Cardiac muscle cell (in vitro differentiated cells and primary cell): ENCODE data around the gene GFAP. TPM values are rescaled to one million over a fixed set of nuclear protein-coding genes. Genes with fewer than 3 reads are reported as not detected.

ENCODE experiments used
- DNase-seq, 2 donors: peaks; one replicate each; pipeline versions ENCODE4 v3.0.0 to v3.0.0-alpha.2; 2010 to 2017; ENCODE audit warnings: low read depth in 1 of 2, low spot score in 1 of 2
- H3K27ac ChIP-seq: fragments of 200-600 bp; sonication (generic); 2 replicates; pipeline ENCODE4 v1.5.1; 2016
- H3K27me3 ChIP-seq: fragments of 200-600 bp; sonication (generic); 2 replicates; pipeline ENCODE4 v1.6.0; 2016; ENCODE audit warnings: control low read depth
- H3K36me3 ChIP-seq: fragments of 200-600 bp; sonication (generic); 2 replicates; pipeline ENCODE4 v1.5.1; 2016; ENCODE audit warnings: control low read depth
- H3K4me1 ChIP-seq: fragments of 200-600 bp; sonication (generic); 2 replicates; pipeline ENCODE4 v1.8.1; 2017; ENCODE audit warnings: low read depth, mild to moderate bottlenecking, mixed run types
- H3K4me3 ChIP-seq: fragments of 200-600 bp; sonication (generic); 2 replicates; pipeline ENCODE4 v1.5.1; 2016; ENCODE audit warnings: mild to moderate bottlenecking
- H3K9me3 ChIP-seq: fragments of 200-600 bp; sonication (generic); 2 replicates; pipeline ENCODE4 v1.5.1; 2017; ENCODE audit warnings: low read depth, mild to moderate bottlenecking, control low read depth
- polyA plus RNA-seq: library from polyadenylated mRNA; unstranded; fragments of >200 nt; fragmentation: Nextera tagmentation; extraction: Ambion mirVana; gene quantifications from 2 replicates; pipeline ENCODE4 v1.2.1, GENCODE V29; 2016
- total RNA-seq: library from RNA; depleted of rRNA; stranded (reverse); fragments of >200 nt; gene quantifications from 2 replicates; pipeline ENCODE4 v1.2.3, GENCODE V29; 2016
- TF ChIP-seq, protein P1 (sequence below): IDR thresholded peaks from 2 replicates; pipeline ENCODE4 v1.5.1; 2012; ENCODE audit warnings: low read depth, mild to moderate bottlenecking, low read length

Gene GFAP
- total and polyA plus RNA-seq, 2 experiments from 2014 or later: 3.5 to 7.0 TPM

DNA sequence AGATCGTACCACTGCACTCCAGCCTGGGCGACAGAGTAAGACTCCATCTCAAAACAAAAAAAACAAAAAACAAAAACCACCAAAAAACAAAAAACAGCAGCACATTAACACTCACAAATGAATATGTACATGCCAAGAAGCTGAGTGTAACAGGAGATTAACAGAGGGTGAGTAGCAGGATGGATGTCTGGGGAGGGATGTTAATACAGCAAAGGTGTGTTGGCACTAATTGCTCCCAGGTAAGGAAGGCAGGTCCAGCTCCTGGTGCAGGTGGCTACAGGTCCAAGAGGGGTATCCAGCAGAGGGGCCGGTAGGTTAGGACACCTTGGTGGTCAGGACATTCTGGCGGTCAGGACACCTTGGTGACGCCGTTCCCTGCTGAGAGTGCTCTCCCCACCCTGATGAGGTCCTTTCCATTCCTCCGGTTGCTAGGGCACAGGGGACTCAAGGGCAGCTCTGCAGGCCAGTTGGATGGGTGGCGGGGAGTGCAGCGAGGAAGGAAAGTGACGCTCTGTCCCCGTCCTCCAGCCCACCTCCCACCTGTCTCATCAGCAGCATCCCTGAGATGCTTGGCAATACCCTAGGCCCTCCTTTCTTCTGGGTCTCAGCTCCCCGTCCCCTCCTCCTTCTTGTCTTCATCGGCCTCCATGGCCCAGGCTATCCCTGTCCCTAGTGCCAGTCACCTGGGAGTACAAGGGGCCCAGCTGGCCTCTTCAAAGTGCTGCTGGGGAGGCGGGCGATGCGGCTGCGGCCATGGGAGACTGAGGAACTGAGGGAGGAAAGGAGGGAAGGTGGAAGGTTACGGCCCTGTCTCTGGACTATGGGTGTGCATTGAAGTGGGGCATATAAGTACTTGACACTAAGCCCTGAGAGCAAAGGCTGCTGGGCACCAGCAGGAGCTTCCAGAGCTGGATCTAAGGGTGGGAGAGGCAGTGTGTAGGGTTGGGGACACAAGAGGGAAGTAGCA, 10.7 kb upstream of the GFAP start:
- Histone ChIP-seq H3K4me1 (no peaks in the 10 kb centered on the region), H3K9me3 (no peaks in the 10 kb centered on the region), H3K4me3 (no peak overlapping the region), H3K27me3 (no peaks in the 10 kb centered on the region), H3K27ac (no peak overlapping the region), H3K36me3 (peaks cover 4% of the 10 kb centered on the region)
- no peak for DNase-seq
- TF ChIP-seq, protein P1, sequence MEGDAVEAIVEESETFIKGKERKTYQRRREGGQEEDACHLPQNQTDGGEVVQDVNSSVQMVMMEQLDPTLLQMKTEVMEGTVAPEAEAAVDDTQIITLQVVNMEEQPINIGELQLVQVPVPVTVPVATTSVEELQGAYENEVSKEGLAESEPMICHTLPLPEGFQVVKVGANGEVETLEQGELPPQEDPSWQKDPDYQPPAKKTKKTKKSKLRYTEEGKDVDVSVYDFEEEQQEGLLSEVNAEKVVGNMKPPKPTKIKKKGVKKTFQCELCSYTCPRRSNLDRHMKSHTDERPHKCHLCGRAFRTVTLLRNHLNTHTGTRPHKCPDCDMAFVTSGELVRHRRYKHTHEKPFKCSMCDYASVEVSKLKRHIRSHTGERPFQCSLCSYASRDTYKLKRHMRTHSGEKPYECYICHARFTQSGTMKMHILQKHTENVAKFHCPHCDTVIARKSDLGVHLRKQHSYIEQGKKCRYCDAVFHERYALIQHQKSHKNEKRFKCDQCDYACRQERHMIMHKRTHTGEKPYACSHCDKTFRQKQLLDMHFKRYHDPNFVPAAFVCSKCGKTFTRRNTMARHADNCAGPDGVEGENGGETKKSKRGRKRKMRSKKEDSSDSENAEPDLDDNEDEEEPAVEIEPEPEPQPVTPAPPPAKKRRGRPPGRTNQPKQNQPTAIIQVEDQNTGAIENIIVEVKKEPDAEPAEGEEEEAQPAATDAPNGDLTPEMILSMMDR: no peak

DNA sequence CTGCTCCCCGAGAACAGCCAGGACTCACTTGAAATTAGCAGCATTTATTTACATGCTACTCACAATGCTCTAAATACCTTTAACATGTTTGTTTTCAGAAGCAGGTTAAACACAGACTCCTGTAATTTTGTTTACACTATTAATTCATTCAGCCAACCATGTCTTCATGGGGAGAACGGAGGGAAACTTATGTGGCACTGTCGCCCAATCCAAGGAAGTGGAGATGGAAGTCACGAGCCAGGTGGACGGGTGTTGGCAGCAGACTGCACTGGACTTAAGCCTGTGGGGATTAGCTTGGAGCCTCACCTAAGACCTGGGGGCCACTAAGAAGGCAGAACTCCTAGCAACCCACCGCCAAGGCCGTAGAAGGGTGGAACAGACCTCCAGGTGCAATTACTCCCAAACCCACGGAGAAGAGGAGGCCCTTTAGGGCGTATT, 8.8 kb upstream of the GFAP start:
- no peak for DNase-seq
- TF ChIP-seq, protein P1: no peak

DNA sequence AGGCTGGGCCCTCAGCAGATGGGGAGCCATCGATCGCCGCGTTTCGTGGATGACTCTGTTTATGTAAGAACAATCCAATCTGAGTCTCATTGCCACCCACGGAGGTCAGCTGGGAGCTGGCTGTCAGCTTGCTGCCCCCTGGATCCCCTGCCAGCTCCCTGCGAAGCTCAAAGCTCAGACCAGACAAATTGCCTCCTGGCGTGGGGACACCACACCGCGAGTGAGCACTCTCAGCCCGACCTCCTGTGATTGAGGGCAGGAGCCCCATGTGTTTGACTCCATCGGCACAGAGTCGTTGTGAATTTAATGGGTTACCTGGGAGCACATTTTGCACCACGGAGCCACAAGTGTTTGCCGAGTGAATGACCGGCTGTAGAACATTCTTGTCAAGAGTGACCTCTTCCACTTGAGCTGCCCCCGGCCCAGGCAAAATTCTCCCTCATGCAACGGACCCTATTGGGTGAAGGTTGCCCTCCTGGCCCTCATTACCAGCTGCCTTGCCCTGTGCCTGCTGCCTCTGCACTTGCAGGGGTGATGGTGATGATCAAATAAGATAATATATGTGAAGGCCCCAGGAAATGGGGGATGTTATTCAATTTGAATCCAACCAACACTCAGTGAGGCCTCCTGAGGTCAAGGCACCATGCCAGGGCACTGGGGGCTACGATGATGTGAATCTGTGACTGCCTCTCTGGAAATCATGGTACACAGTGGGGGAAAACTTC, 7.6 kb upstream of the GFAP start:
- no peak for DNase-seq
- no peaks in the 10 kb centered on the region for H3K4me1 ChIP-seq
- TF ChIP-seq, protein P1: no peak
- H3K36me3 ChIP-seq: peaks cover 4% of the 10 kb centered on the region
- no peak overlapping the region for H3K4me3 ChIP-seq
- H3K9me3 ChIP-seq: no peaks in the 10 kb centered on the region
- no peaks in the 10 kb centered on the region for H3K27me3 ChIP-seq
- H3K27ac ChIP-seq: no peak overlapping the region

More for the DNA sequence above, 8.8 kb upstream of the GFAP start:
- Histone ChIP-seq H3K4me3 (no peak overlapping the region), H3K36me3 (peaks cover 4% of the 10 kb centered on the region), H3K27ac (no peak overlapping the region), H3K4me1 (no peaks in the 10 kb centered on the region), H3K27me3 (no peaks in the 10 kb centered on the region), H3K9me3 (no peaks in the 10 kb centered on the region)

DNA sequence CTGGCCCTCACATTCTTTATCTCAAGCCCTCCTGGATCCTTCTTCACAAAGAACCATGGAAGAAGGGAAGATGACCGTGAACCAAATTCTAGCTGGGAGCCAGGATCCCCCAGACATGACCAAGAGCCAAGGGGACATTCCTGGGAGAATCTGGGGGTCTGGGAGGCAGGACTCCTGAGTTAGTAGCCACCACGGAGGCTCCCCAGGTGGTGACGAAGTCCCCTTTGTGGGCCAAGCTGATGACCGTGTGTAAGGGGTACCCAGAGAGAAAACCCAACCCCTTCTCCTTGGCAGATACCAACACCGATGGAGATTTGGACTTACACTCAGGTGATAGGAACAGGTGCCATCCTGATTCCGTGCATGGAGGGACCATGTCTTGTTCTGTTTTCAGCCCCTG, 6.8 kb upstream of the GFAP start:
- H3K27ac ChIP-seq: no peak overlapping the region
- DNase-seq: no peak
- TF ChIP-seq, protein P1: no peak

DNA sequence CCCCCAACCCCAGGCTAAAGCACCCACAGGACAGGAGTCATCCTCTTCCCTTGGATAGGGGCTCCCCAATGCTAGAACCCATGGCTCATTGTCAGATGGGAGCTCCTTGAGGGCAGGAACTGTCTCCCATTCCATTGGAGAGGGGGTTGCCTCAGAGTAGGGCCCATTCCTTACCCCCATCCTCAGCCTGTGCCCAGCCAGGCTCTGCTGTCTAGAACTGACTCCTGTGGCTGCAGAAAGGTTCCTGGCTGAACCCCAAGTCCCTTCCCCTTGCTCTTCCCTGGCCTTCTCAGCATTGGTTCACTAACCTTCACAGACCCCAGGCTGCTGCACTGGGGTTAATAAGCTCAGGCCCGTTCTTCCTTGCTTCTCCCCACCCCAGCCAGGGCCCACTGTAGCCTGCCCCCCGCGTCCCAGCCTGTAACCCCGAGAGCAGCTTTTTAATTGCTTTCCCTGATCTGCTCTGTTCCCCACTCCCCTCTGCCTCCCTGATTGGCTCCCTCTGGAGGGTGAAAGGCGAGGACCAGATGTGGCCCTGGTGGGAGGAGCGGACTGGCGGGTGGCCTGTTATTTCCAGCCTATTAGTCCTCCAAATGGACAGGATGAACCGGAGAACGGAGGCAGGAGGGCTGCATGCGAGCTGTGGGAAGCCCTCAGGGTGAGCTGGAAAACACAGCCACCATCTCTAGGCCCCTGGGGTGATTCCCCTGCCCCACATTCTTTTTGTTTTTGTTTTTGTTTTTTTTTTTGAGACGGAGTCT, 6.0 kb upstream of the GFAP start:
- Histone ChIP-seq H3K27me3 (no peaks in the 10 kb centered on the region), H3K4me1 (no peaks in the 10 kb centered on the region), H3K36me3 (no peaks in the 10 kb centered on the region), H3K9me3 (no peaks in the 10 kb centered on the region), H3K27ac (no peak overlapping the region), H3K4me3 (no peak overlapping the region)
- TF ChIP-seq, protein P1: no peak
- DNase-seq: peak in 1 of 2 donors; percentile 27

More for the DNA sequence above, 6.8 kb upstream of the GFAP start:
- no peaks in the 10 kb centered on the region for H3K9me3 ChIP-seq
- H3K36me3 ChIP-seq: peaks cover 3% of the 10 kb centered on the region
- H3K4me3 ChIP-seq: no peak overlapping the region
- H3K4me1 ChIP-seq: no peaks in the 10 kb centered on the region
- H3K27me3 ChIP-seq: no peaks in the 10 kb centered on the region
